PC-3 (cell line): Measurements from ENCODE around the gene STUB1. TPM values are rescaled to one million over a fixed set of nuclear protein-coding genes. Genes with fewer than 3 reads are reported as not detected.

Source experiments
- ATAC-seq: fragments of 200-7000 bp; cut with Tn5 transposase; 2 replicates; pipeline ENCODE4 v1.9.1; 2020; ENCODE audit warnings: mild to moderate bottlenecking, moderate library complexity
- BruUV-seq: library from RNA; stranded (reverse); fragments of 400-500 nt; replicated peaks from 2 replicates; lab custom pipeline; 2021; lab: Mats Ljungman, UMichigan
- CTCF ChIA-PET: fragments of 300-600 bp; sonication (Branson Sonifier 250); formaldehyde crosslinking; loops from one replicate; lab custom pipeline; 2022; ENCODE audit warnings: antibody characterized with exemption; lab: Charles Lee
- POLR2A ChIA-PET: fragments of 300-600 bp; sonication (Branson Sonifier 250); formaldehyde crosslinking; loops from one replicate; lab custom pipeline; 2022; ENCODE audit warnings: antibody characterized with exemption; ENCODE audit not compliant: unreplicated experiment; lab: Charles Lee
- DNase-seq: peaks from one replicate; pipeline ENCODE4 v3.0.0-alpha.2; 2015
- H2AFZ ChIP-seq: fragments of 300-600 bp; sonication (generic); 2 replicates; pipeline ENCODE4 v1.6.0; 2016; ENCODE audit warnings: antibody characterized with exemption, low read length
- H3F3A ChIP-seq: fragments of 300-600 bp; sonication (generic); one replicate; pipeline ENCODE4 v1.6.0; 2017; ENCODE audit warnings: antibody characterized with exemption, low read length, control low read depth, mild to moderate bottlenecking; ENCODE audit not compliant: unreplicated experiment
- H3K27ac ChIP-seq: fragments of 300-600 bp; sonication (generic); 2 replicates; pipeline ENCODE4 v1.5.1; 2016; ENCODE audit warnings: mild to moderate bottlenecking, low read length
- H3K27me3 ChIP-seq: fragments of 300-600 bp; sonication (generic); 2 replicates; pipeline ENCODE4 v1.6.1; 2016; ENCODE audit warnings: low read length, mixed read lengths
- H3K36me3 ChIP-seq: fragments of 300-600 bp; sonication (generic); 2 replicates; pipeline ENCODE4 v1.6.1; 2016; ENCODE audit warnings: low read depth, mixed run types, low read length, mixed read lengths
- H3K4me1 ChIP-seq: fragments of 300-600 bp; sonication (generic); 2 replicates; pipeline ENCODE4 v1.5.1; 2016; ENCODE audit warnings: low read length; ENCODE audit not compliant: insufficient read depth
- H3K4me2 ChIP-seq: fragments of 300-600 bp; sonication (generic); 2 replicates; pipeline ENCODE4 v1.6.0; 2016; ENCODE audit warnings: low read length
- H3K4me3 ChIP-seq: fragments of 300-600 bp; sonication (generic); 2 replicates; pipeline ENCODE4 v1.5.1; 2016; ENCODE audit warnings: mild to moderate bottlenecking, low read length, mixed read lengths
- H3K79me2 ChIP-seq: fragments of 300-600 bp; sonication (generic); 2 replicates; pipeline ENCODE4 v1.6.1; 2017; ENCODE audit warnings: low read length, mixed read lengths
- H3K9ac ChIP-seq: fragments of 300-600 bp; sonication (generic); 2 replicates; pipeline ENCODE4 v1.6.0; 2016; ENCODE audit warnings: mild to moderate bottlenecking, low read length
- H3K9me2 ChIP-seq: fragments of 300-600 bp; sonication (generic); replicated peaks from 2 replicates; pipeline ENCODE4 v1.6.1; 2016; ENCODE audit warnings: mixed run types, low read length, mixed read lengths
- H3K9me3 ChIP-seq: fragments of 300-600 bp; sonication (generic); 2 replicates; pipeline ENCODE4 v1.6.1; 2016; ENCODE audit warnings: low read length, mixed read lengths
- H4K20me1 ChIP-seq: fragments of 300-600 bp; sonication (generic); 2 replicates; pipeline ENCODE4 v1.6.1; 2016; ENCODE audit warnings: low read length, mixed read lengths
- CTCF ChIP-seq: fragments of 300-600 bp; sonication (generic); conservative IDR thresholded peaks from 2 replicates; pipeline ENCODE4 v1.5.1; 2017; ENCODE audit warnings: antibody characterized with exemption, low read depth, mild to moderate bottlenecking, low read length
- EZH2 ChIP-seq: fragments of 300-600 bp; sonication (generic); IDR thresholded peaks from one replicate; pipeline ENCODE4 v1.6.1; 2017; ENCODE audit warnings: antibody characterized with exemption, mild to moderate bottlenecking, low read length; ENCODE audit not compliant: unreplicated experiment
- EZH2phosphoT487 ChIP-seq: fragments of 300-600 bp; sonication (generic); IDR thresholded peaks from 2 replicates; pipeline ENCODE4 v1.6.1; 2018; ENCODE audit warnings: mild to moderate bottlenecking, antibody characterized with exemption, low read length, borderline replicate concordance
- intact Hi-C: fragments of 100-400 bp; cut with micrococcal nuclease; formaldehyde crosslinking; loops from 2 replicates; pipeline ENCODE4 v1.9.0; 2023
- total RNA-seq: library from RNA; depleted of rRNA; stranded (reverse); fragments of >200 nt; gene quantifications from 2 replicates; pipeline ENCODE4 v1.2.3, GENCODE V29; 2014

The STUB1 gene
- total RNA-seq, 1 experiment from 2014 or later = 152 TPM

- TF ChIP-seq CTCF (no peak), EZH2 (no peak), EZH2phosphoT487 (no peak)
- Histone ChIP-seq H3K4me1 (peaks cover 5% of the 10 kb centered on the region), H3K27ac (no peak overlapping the region), H3K4me2 (no peak overlapping the region), H4K20me1 (no peaks in the 10 kb centered on the region), H3K9ac (no peak overlapping the region), H3K36me3 (no peaks in the 10 kb centered on the region), H3K79me2 (no peaks in the 10 kb centered on the region), H3F3A (no peaks in the 10 kb centered on the region), H3K9me3 (no peaks in the 10 kb centered on the region), H3K27me3 (no peaks in the 10 kb centered on the region), H3K4me3 (no peak overlapping the region), H2AFZ (no peak overlapping the region), H3K9me2 (no peaks in the 10 kb centered on the region)
- no TSS peak for BruUV-seq
- intact Hi-C loops = no loop called here
- DNase-seq (no peak), ATAC-seq (no peak)
- ChIA-PET CTCF (no interaction called here), POLR2A (no interaction called here)
Observed at GRCh38 chr16:657487-657886, 22.7 kb upstream of the STUB1 start.

GRCh38 chr16:658679-659571 is 21.3 kb upstream of the STUB1 start:
- Histone ChIP-seq H3K36me3 (no peaks in the 10 kb centered on the region), H3K79me2 (no peaks in the 10 kb centered on the region), H3F3A (no peaks in the 10 kb centered on the region), H3K9me3 (no peaks in the 10 kb centered on the region), H3K27ac (no peak overlapping the region), H3K4me3 (no peak overlapping the region), H3K4me1 (peaks cover 5% of the 10 kb centered on the region), H3K9me2 (no peaks in the 10 kb centered on the region), H4K20me1 (no peaks in the 10 kb centered on the region), H3K9ac (no peak overlapping the region), H2AFZ (no peak overlapping the region), H3K27me3 (no peaks in the 10 kb centered on the region), H3K4me2 (no peak overlapping the region)
- CTCF ChIA-PET = no interaction called here
- POLR2A ChIA-PET = no interaction called here
- no TSS peak for BruUV-seq
- peak; percentile 38 for TF ChIP-seq CTCF
- no peak for TF ChIP-seq EZH2phosphoT487
- no peak for ATAC-seq
- intact Hi-C loops = no loop called here
- DNase-seq = no peak

- H3K9me3 ChIP-seq = no peaks in the 10 kb centered on the region
- DNase-seq = no peak
- BruUV-seq = no TSS peak
- H4K20me1 ChIP-seq = no peaks in the 10 kb centered on the region
- POLR2A ChIA-PET = no interaction called here
- ATAC-seq = no peak
- H3K4me3 ChIP-seq = no peak overlapping the region
- CTCF ChIA-PET = no interaction called here
- H3K79me2 ChIP-seq = no peaks in the 10 kb centered on the region
- H3K4me2 ChIP-seq = no peak overlapping the region
- H3K9ac ChIP-seq = no peak overlapping the region
- no peak overlapping the region for H3K27ac ChIP-seq
- H2AFZ ChIP-seq = no peak overlapping the region
- intact Hi-C loops = no loop called here
- no peaks in the 10 kb centered on the region for H3K27me3 ChIP-seq
- H3K9me2 ChIP-seq = no peaks in the 10 kb centered on the region
- H3F3A ChIP-seq = no peaks in the 10 kb centered on the region
- no peaks in the 10 kb centered on the region for H3K36me3 ChIP-seq
- TF ChIP-seq EZH2 (no peak), CTCF (no peak), EZH2phosphoT487 (no peak)
- peaks cover 5% of the 10 kb centered on the region for H3K4me1 ChIP-seq
Observed at GRCh38 chr16:659618-660017, 20.6 kb upstream of the STUB1 start.
